Suprapubic skin (tissue), 4 donors: ENCODE results near the gene FN3KRP. TPM values are rescaled to one million over a fixed set of nuclear protein-coding genes. Genes with fewer than 3 reads are reported as not detected.
A peak's percentile ranks its signal among the peaks of the same experiment; 100 is the strongest.

ENCODE experiments used
- DNase-seq, 2 donors: peaks; one replicate each; pipeline ENCODE4 v3.0.0-alpha.2; 2019; ENCODE audit warnings: low spot score in 2 of 2
- H3K27ac ChIP-seq: fragments of 200-600 bp; sonication (generic); one replicate; pipeline ENCODE4 v1.5.1; 2019
- H3K27me3 ChIP-seq: fragments of 200-600 bp; sonication (generic); one replicate; pipeline ENCODE4 v1.5.1; 2019
- H3K36me3 ChIP-seq: fragments of 200-600 bp; sonication (generic); one replicate; pipeline ENCODE4 v1.5.1; 2019
- H3K4me1 ChIP-seq: fragments of 200-600 bp; sonication (generic); one replicate; pipeline ENCODE4 v1.5.1; 2019
- H3K4me3 ChIP-seq: fragments of 200-600 bp; sonication (generic); one replicate; pipeline ENCODE4 v1.5.1; 2019; ENCODE audit warnings: mild to moderate bottlenecking
- H3K9me3 ChIP-seq: fragments of 200-600 bp; sonication (generic); one replicate; pipeline ENCODE4 v1.5.1; 2019
- EP300 ChIP-seq: sonication (generic); formaldehyde crosslinking; IDR thresholded peaks from one replicate; pipeline ENCODE4 v1.6.1; 2017; ENCODE audit warnings: antibody characterized with exemption
- POLR2A ChIP-seq, 2 donors: fragments of 450-650 bp; IDR thresholded peaks; one replicate each; pipeline ENCODE4 v1.6.1; 2017; ENCODE audit warnings: antibody characterized with exemption in 2 of 2, mild to moderate bottlenecking in 2 of 2, moderate library complexity in 2 of 2
- POLR2AphosphoS5 ChIP-seq, 3 donors: sonication (generic); formaldehyde crosslinking; IDR thresholded peaks; one replicate each; pipeline ENCODE4 v1.6.1; 2017; ENCODE audit warnings: antibody characterized with exemption in 3 of 3
- WGBS: methylation state at CpG from one replicate; pipeline ENCODE4 v1.1.5; 2018; 5-methylcytosine and 5-hydroxymethylcytosine counted together
- total RNA-seq, 4 donors: library from RNA; depleted of rRNA; stranded (reverse); fragments of >200 nt; gene quantifications; one replicate each; pipeline ENCODE4 v1.1.0, GENCODE V29; 2016
- TF ChIP-seq, protein P1 (sequence below), 2 donors: fragments of 200-600 bp in 1 of 2; fragments of 450-650 bp in 1 of 2; sonication (generic) in 1 of 2; IDR thresholded peaks; one replicate each; pipeline ENCODE4 v1.5.1; 2016 to 2019; ENCODE audit warnings: antibody characterized with exemption in 2 of 2, mild to moderate bottlenecking in 1 of 2, moderate library complexity in 1 of 2

The FN3KRP gene
- total RNA-seq, 4 donors from 2014 or later = 15.9 to 26.6 (median 21.4) TPM

- Histone ChIP-seq H3K27ac (no peak overlapping the region), H3K27me3 (no peaks in the 10 kb centered on the region), H3K9me3 (peaks cover 10% of the 10 kb centered on the region), H3K4me3 (no peak overlapping the region), H3K36me3 (no peaks in the 10 kb centered on the region), H3K4me1 (peaks cover 10% of the 10 kb centered on the region)
- TF ChIP-seq, protein P1, sequence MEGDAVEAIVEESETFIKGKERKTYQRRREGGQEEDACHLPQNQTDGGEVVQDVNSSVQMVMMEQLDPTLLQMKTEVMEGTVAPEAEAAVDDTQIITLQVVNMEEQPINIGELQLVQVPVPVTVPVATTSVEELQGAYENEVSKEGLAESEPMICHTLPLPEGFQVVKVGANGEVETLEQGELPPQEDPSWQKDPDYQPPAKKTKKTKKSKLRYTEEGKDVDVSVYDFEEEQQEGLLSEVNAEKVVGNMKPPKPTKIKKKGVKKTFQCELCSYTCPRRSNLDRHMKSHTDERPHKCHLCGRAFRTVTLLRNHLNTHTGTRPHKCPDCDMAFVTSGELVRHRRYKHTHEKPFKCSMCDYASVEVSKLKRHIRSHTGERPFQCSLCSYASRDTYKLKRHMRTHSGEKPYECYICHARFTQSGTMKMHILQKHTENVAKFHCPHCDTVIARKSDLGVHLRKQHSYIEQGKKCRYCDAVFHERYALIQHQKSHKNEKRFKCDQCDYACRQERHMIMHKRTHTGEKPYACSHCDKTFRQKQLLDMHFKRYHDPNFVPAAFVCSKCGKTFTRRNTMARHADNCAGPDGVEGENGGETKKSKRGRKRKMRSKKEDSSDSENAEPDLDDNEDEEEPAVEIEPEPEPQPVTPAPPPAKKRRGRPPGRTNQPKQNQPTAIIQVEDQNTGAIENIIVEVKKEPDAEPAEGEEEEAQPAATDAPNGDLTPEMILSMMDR (IDR thresholded peaks at IDR 0.05) = no peak
- TF ChIP-seq POLR2A (IDR thresholded peaks at IDR 0.05) (no peak), POLR2AphosphoS5 (IDR thresholded peaks at IDR 0.05) (no peak), EP300 (no peak)
- DNase-seq = no peak
- WGBS = 77% methylated on average over 13 of the region's 13 CpGs
These were observed 32.2 kb upstream of the FN3KRP start for GRCh38 chr17:82684228-82684841.

DNA sequence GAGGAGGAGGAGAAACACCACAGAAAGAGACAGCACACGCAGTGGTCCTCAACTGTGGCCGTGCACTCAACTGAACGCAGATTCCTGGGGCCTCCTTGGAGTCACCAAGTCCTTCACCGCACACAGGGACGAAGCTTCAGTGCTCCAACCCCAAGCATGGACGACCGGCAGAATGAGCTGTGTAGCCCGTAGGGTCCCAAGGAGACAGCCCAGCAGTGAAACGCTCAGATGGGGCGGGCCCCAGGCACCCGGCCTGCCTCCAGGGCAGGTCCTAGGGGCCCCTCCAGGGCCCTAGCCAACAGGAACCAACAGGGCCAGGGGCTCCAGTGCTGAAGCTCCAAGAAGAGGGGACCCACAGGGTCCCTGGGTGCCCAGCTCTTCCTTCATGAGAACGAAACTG is 31.2 kb upstream of the FN3KRP start:
- Histone ChIP-seq H3K36me3 (no peaks in the 10 kb centered on the region), H3K9me3 (peaks cover 10% of the 10 kb centered on the region), H3K4me1 (peaks cover 10% of the 10 kb centered on the region), H3K4me3 (no peak overlapping the region), H3K27me3 (no peaks in the 10 kb centered on the region), H3K27ac (no peak overlapping the region)
- TF ChIP-seq POLR2AphosphoS5 (IDR thresholded peaks at IDR 0.05) = no peak
- TF ChIP-seq EP300 = no peak
- TF ChIP-seq POLR2A (IDR thresholded peaks at IDR 0.05) = no peak
- TF ChIP-seq, protein P1 (IDR thresholded peaks at IDR 0.05) = no peak
- DNase-seq = no peak
- WGBS = 91% methylated on average over 12 of the region's 12 CpGs

DNA sequence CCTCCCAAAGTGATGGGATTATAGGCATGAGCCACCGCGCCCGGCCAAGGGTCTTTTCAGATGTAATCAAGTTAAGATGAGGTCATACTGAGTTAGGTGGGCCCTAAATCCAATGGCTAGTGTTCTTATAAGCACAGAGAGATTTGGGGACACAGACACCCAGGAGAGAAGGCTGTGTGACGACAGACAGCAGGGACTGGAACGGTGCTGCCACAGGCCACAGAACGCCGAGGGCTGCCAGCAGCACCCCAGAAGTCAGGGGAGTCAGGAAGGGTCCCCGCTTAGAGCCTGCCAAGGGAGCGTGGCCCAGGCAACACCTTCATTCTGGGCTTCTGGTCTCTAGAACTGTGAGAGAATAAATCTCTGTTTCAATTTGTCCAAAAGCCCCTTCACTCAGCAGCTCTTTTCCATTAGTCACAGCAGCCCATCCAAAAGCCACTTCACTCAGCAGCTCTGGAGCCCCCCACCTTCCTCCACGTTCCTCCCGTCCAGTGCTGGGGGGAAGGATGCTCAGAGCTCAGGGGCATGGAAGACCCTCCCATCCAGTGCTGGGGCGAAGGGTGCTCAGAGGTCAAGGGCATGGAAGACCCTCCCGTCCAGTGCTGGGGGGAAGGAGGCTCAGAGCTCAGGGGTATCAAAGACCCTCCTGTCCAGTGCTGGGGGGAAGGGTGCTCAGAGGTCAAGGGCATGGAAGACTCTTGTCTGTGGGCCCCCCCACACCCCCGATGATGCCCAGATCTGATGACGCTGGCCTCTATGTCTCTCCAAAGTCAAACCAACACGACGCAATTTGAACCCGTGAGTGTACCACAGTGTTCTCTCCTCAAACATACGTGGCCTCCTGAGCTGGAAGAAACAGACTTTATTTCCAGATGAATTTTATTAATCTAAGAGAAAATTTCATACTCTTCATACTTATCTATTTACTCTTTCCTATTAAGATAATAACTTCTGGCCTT is 29.9 kb upstream of the FN3KRP start:
- peaks cover 10% of the 10 kb centered on the region for H3K4me1 ChIP-seq
- H3K36me3 ChIP-seq = no peaks in the 10 kb centered on the region
- WGBS = 92% methylated on average over 18 of the region's 19 CpGs
- H3K9me3 ChIP-seq = peaks cover 5% of the 10 kb centered on the region
- DNase-seq = peak in 1 of 2 donors; percentile 45
- H3K27me3 ChIP-seq = no peaks in the 10 kb centered on the region
- H3K27ac ChIP-seq = peak overlapping the region; percentile 50
- TF ChIP-seq POLR2AphosphoS5 (IDR thresholded peaks at IDR 0.05) (no peak), EP300 (no peak), POLR2A (IDR thresholded peaks at IDR 0.05) (no peak)
- TF ChIP-seq, protein P1 (IDR thresholded peaks at IDR 0.05) = no peak
- no peak overlapping the region for H3K4me3 ChIP-seq

- no peaks in the 10 kb centered on the region for H3K9me3 ChIP-seq
- H3K27ac ChIP-seq = peak overlapping the region; percentile 50
- 44% methylated on average over 6 of the region's 10 CpGs for WGBS
- no peak for TF ChIP-seq POLR2AphosphoS5 (IDR thresholded peaks at IDR 0.05)
- TF ChIP-seq, protein P1 (IDR thresholded peaks at IDR 0.05) = no peak
- TF ChIP-seq POLR2A (IDR thresholded peaks at IDR 0.05) = no peak
- no peak for TF ChIP-seq EP300
- peak in 1 of 2 donors; percentile 49 for DNase-seq
- peaks cover 10% of the 10 kb centered on the region for H3K4me1 ChIP-seq
- no peaks in the 10 kb centered on the region for H3K36me3 ChIP-seq
- no peaks in the 10 kb centered on the region for H3K27me3 ChIP-seq
- no peak overlapping the region for H3K4me3 ChIP-seq
These were observed 29.1 kb upstream of the FN3KRP start for GRCh38 chr17:82687375-82687861.

DNA sequence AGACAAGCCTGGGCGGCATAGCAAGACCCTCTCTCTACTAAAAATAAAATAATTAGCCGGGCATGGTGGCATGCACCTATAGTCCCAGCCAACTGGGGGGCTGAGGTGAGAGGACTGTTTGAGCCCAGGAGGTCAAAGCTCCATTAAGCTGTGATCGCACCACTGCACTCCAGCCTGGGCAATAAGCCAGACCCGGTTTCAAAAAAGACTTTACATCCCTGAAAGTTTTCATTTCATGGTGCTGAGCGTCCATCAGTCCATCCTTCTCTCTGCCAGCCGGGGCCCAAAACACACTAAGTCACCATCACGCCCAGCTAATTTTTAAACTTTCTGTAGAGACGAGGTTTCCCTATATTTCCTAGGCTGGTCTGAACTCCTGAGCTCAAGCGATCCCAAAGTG is 28.6 kb upstream of the FN3KRP start:
- H3K4me3 ChIP-seq = no peak overlapping the region
- H3K27ac ChIP-seq = peak overlapping the region; percentile 42
- no peaks in the 10 kb centered on the region for H3K27me3 ChIP-seq
- H3K4me1 ChIP-seq = peaks cover 10% of the 10 kb centered on the region
- no peak for DNase-seq
- no peak for TF ChIP-seq EP300
- TF ChIP-seq POLR2AphosphoS5 (IDR thresholded peaks at IDR 0.05) = no peak
- TF ChIP-seq, protein P1 (IDR thresholded peaks at IDR 0.05) = no peak
- TF ChIP-seq POLR2A (IDR thresholded peaks at IDR 0.05) = no peak
- WGBS = 80% methylated on average over 8 of the region's 9 CpGs
- H3K9me3 ChIP-seq = no peaks in the 10 kb centered on the region
- no peaks in the 10 kb centered on the region for H3K36me3 ChIP-seq
